Right cardiac atrium (tissue), 5 donors: ENCODE data around the gene CALD1. TPM values are rescaled to one million over a fixed set of nuclear protein-coding genes. Genes with fewer than 3 reads are reported as not detected.
"Not testable (repeated sequence)": the region's sequence is repeated elsewhere in the genome, so short reads cannot be mapped to it uniquely, and the experiment has no call there.

Experiments used
- ATAC-seq, 2 donors: fragments of 200-7000 bp; cut with Tn5 transposase; one replicate each; pipeline versions ENCODE4 v1.8.0 to v1.9.1; 2020; ENCODE audit warnings: moderate library complexity in 2 of 2, mild to moderate bottlenecking in 1 of 2
- DNase-seq, 3 donors: peaks; one replicate each; pipeline ENCODE4 v3.0.0-alpha.2; 2020
- H3K27ac ChIP-seq: one replicate; pipeline ENCODE4 v1.5.1; 2013; ENCODE audit warnings: mild to moderate bottlenecking, low read length, control low read depth, moderate library complexity
- H3K27me3 ChIP-seq: one replicate; pipeline ENCODE4 v1.6.1; 2013; ENCODE audit not compliant: control insufficient read depth, insufficient read depth
- H3K4me1 ChIP-seq: one replicate; pipeline ENCODE4 v1.6.1; 2013; ENCODE audit warnings: low read length; ENCODE audit not compliant: control insufficient read depth, insufficient read depth
- H3K4me3 ChIP-seq: one replicate; pipeline ENCODE4 v1.5.1; 2013; ENCODE audit warnings: low read length, control low read depth
- H3K9me3 ChIP-seq: one replicate; pipeline ENCODE4 v1.6.1; 2013; ENCODE audit warnings: low read length; ENCODE audit not compliant: control insufficient read depth
- WGBS: extraction: QIAGEN DNeasy Blood & Tissue Kit; methylation state at CpG from one replicate; pipeline ENCODE4 v1.1.7; 2013; 5-methylcytosine and 5-hydroxymethylcytosine counted together
- intact Hi-C, 4 donors: fragments of 100-400 bp; cut with DNase I; formaldehyde crosslinking; loops; one replicate each; pipeline versions ENCODE4 v1.11.0 to v1.14.0; 2022 to 2023
- polyA plus RNA-seq: library from polyadenylated mRNA; stranded (reverse); fragments of 200-250 nt; gene quantifications from one replicate; pipeline ENCODE4 v1.2.3, GENCODE V29; 2013
- total RNA-seq, 4 donors: library from RNA; stranded (reverse); fragmentation: NEBNext Ultra II Directional; extraction: Animal tissue kit (Norgen Biotek cat#: 25700); gene quantifications; one replicate each; pipeline ENCODE4 v1.2.1, GENCODE V29; 2021
- donor health status: healthy with polysubstance abuse.
- donor health status: DM: no; HTN: yes; CAD: no.
- donor health status: DM: no; HTN: no; CAD: no.
- donor health status: DM: no; HTN: yes; CAD: no; lungs with severe emphysema.
- donor health status: DM: yes; HTN: yes; CAD: no.

Gene CALD1
- total and polyA plus RNA-seq, 5 donors: 93.9 to 214 (median 135) TPM

GRCh38 chr7:134954197-134955082 lies 175.0 kb downstream of the CALD1 start:
- 54% methylated on average over 9 of the region's 9 CpGs for WGBS
- DNase-seq (no peak), ATAC-seq (peak in 1 of 2 donors; percentile 38)
- Histone ChIP-seq H3K27me3 (no peaks in the 10 kb centered on the region), H3K4me1 (no peaks in the 10 kb centered on the region), H3K4me3 (no peak overlapping the region), H3K27ac (no peak overlapping the region), H3K9me3 (no peaks in the 10 kb centered on the region)
- intact Hi-C loops: loop anchor here in 2 of 4 donors (5.0 to 10.0 kb wide), 3 partner anchors 200 to 267 kb away; no protein-coding TSS in a partner anchor

GRCh38 chr7:134957005-134957404 lies 177.6 kb downstream of the CALD1 start:
- ATAC-seq (no peak), DNase-seq (no peak)
- H3K9me3 ChIP-seq: no peaks in the 10 kb centered on the region
- no peak overlapping the region for H3K27ac ChIP-seq
- 93% methylated on average over 3 of the region's 3 CpGs for WGBS
- H3K4me1 ChIP-seq: no peaks in the 10 kb centered on the region
- H3K4me3 ChIP-seq: no peak overlapping the region
- no peaks in the 10 kb centered on the region for H3K27me3 ChIP-seq
- intact Hi-C loops: loop anchor here in 1 of 4 donors (10.0 kb wide), 1 partner anchor 202 kb away; no protein-coding TSS in a partner anchor

GRCh38 chr7:134959810-134960209 lies 180.4 kb downstream of the CALD1 start:
- H3K4me3 ChIP-seq: no peak overlapping the region
- ATAC-seq (no peak), DNase-seq (no peak)
- H3K4me1 ChIP-seq: no peaks in the 10 kb centered on the region
- intact Hi-C loops: loop anchor here in 1 of 4 donors (10.0 kb wide), 1 partner anchor 205 kb away; no protein-coding TSS in a partner anchor
- no peak overlapping the region for H3K27ac ChIP-seq
- 95% methylated on average over 5 of the region's 5 CpGs for WGBS
- no peaks in the 10 kb centered on the region for H3K9me3 ChIP-seq
- H3K27me3 ChIP-seq: no peaks in the 10 kb centered on the region

GRCh38 chr7:134962270-134962780 lies 182.9 kb downstream of the CALD1 start:
- ATAC-seq: no peak
- Histone ChIP-seq H3K27me3 (no peaks in the 10 kb centered on the region), H3K27ac (no peak overlapping the region), H3K4me3 (no peak overlapping the region), H3K4me1 (no peaks in the 10 kb centered on the region), H3K9me3 (no peaks in the 10 kb centered on the region)
- intact Hi-C loops: no loop called here
- DNase-seq: no peak

GRCh38 chr7:134963036-134963435 lies 183.6 kb downstream of the CALD1 start:
- intact Hi-C loops: no loop called here
- H3K27me3 ChIP-seq: no peaks in the 10 kb centered on the region
- 57% methylated on average over 4 of the region's 4 CpGs for whole genome bisulfite sequencing
- DNase-seq (no peak), ATAC-seq (no peak)
- H3K4me3 ChIP-seq: no peak overlapping the region
- H3K4me1 ChIP-seq: no peaks in the 10 kb centered on the region
- no peak overlapping the region for H3K27ac ChIP-seq
- H3K9me3 ChIP-seq: no peaks in the 10 kb centered on the region

- no peaks in the 10 kb centered on the region for H3K9me3 ChIP-seq
- H3K4me3 ChIP-seq: no peak overlapping the region
- H3K27me3 ChIP-seq: no peaks in the 10 kb centered on the region
- H3K27ac ChIP-seq: no peak overlapping the region
- no peaks in the 10 kb centered on the region for H3K4me1 ChIP-seq
- ATAC-seq (no peak), DNase-seq (no peak)
- intact Hi-C loops: no loop called here
- 89% methylated on average over 3 of the region's 3 CpGs for WGBS
Measured at GRCh38 chr7:134966691-134967090, 187.3 kb downstream of the CALD1 start.

- intact Hi-C loops: no loop called here
- H3K27ac ChIP-seq: no peak overlapping the region
Measured at GRCh38 chr7:134968110-134968509, 188.7 kb downstream of the CALD1 start.

GRCh38 chr7:134981645-134982044 lies 202.2 kb downstream of the CALD1 start:
- not testable (repeated sequence) for H3K4me3 ChIP-seq, DNase-seq, H3K27me3 ChIP-seq, H3K4me1 ChIP-seq, ATAC-seq, H3K27ac ChIP-seq, H3K9me3 ChIP-seq
- 95% methylated on average over 3 of the region's 3 CpGs for WGBS
- intact Hi-C loops: loop anchor here in 1 of 4 donors (10.0 kb wide), 1 partner anchor 183 kb away; no protein-coding TSS in a partner anchor

More at GRCh38 chr7:134968110-134968509, 188.7 kb downstream of the CALD1 start:
- Histone ChIP-seq H3K4me1 (no peaks in the 10 kb centered on the region), H3K9me3 (no peaks in the 10 kb centered on the region), H3K4me3 (no peak overlapping the region), H3K27me3 (no peaks in the 10 kb centered on the region)
- no peak for DNase-seq
- no peak for ATAC-seq
- 90% methylated on average over 4 of the region's 4 CpGs for WGBS

GRCh38 chr7:134985894-134986362 lies 206.5 kb downstream of the CALD1 start:
- peak overlapping the region; percentile 79 for H3K4me3 ChIP-seq
- H3K27ac ChIP-seq: peak overlapping the region; percentile 93
- no peaks in the 10 kb centered on the region for H3K9me3 ChIP-seq
- H3K27me3 ChIP-seq: no peaks in the 10 kb centered on the region
- 45% methylated on average over 8 of the region's 8 CpGs for WGBS
- H3K4me1 ChIP-seq: no peaks in the 10 kb centered on the region
- no peak for DNase-seq
- no peak for ATAC-seq
- intact Hi-C loops: loop anchor here in 2 of 4 donors (5.0 to 10.0 kb wide), 2 partner anchors 179 to 181 kb away; no protein-coding TSS in a partner anchor

- peak; percentile 99 for ATAC-seq
- WGBS: under 1% methylated on average over 70 of the region's 70 CpGs
- H3K9me3 ChIP-seq: no peaks in the 10 kb centered on the region
- intact Hi-C loops: loop anchor here in 2 of 4 donors (5.0 to 10.0 kb wide), 2 partner anchors 178 to 181 kb away; no protein-coding TSS in a partner anchor
- no peaks in the 10 kb centered on the region for H3K4me1 ChIP-seq
- H3K27me3 ChIP-seq: no peaks in the 10 kb centered on the region
- H3K27ac ChIP-seq: peak within 1 kb of the TSS; percentile 93
- peak; percentile 98 to 99 (median 98) for DNase-seq
- H3K4me3 ChIP-seq: peak within 1 kb of the TSS; percentile 79
Measured at GRCh38 chr7:134986363-134987251, 207.2 kb downstream of the CALD1 start, which contains the start of gene AGBL3. AGBL3 (plus strand) TSS chr7:134986508; CDS start chr7:134987934, 1,426 bp downstream.
